GM18526 (cell line): ENCODE data around the gene PCDHGC4.

Source experiments
- POLR2A ChIP-seq: IDR thresholded peaks from 3 replicates; pipeline ENCODE4 v1.6.1; 2011; ENCODE audit not compliant: insufficient read length; ENCODE audit errors: extremely low read depth

PCDHGC4 gene

DNA sequence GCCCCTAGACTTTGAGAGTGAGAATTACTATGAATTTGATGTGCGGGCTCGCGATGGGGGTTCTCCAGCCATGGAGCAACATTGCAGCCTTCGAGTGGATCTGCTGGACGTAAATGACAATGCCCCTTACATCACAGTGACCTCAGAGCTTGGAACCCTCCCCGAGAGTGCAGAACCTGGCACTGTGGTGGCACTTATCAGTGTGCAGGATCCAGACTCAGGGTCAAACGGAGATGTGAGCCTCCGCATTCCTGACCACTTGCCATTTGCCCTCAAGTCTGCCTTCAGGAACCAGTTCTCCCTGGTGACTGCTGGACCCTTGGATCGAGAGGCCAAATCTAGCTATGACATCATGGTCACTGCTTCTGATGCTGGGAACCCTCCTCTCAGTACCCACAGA lies 1.3 kb downstream of the PCDHGC4 start:
- no peak for TF ChIP-seq POLR2A

DNA sequence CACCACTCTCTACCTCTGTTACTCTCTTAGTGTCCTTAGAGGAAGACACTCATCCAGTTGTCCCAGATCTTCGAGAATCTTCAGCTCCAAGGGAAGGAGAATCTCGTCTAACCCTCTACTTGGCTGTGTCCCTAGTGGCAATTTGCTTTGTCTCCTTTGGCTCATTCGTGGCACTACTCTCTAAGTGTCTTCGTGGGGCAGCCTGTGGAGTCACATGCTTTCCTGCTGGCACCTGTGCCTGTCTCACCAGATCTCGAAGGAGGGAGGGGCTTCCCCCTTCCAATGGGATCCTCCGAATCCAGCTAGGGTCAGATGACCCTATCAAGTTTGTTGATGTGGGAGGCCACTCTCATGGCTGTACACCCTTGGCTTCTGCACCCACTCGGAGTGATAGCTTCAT lies 2.3 kb downstream of the PCDHGC4 start:
- no peak for TF ChIP-seq POLR2A

DNA sequence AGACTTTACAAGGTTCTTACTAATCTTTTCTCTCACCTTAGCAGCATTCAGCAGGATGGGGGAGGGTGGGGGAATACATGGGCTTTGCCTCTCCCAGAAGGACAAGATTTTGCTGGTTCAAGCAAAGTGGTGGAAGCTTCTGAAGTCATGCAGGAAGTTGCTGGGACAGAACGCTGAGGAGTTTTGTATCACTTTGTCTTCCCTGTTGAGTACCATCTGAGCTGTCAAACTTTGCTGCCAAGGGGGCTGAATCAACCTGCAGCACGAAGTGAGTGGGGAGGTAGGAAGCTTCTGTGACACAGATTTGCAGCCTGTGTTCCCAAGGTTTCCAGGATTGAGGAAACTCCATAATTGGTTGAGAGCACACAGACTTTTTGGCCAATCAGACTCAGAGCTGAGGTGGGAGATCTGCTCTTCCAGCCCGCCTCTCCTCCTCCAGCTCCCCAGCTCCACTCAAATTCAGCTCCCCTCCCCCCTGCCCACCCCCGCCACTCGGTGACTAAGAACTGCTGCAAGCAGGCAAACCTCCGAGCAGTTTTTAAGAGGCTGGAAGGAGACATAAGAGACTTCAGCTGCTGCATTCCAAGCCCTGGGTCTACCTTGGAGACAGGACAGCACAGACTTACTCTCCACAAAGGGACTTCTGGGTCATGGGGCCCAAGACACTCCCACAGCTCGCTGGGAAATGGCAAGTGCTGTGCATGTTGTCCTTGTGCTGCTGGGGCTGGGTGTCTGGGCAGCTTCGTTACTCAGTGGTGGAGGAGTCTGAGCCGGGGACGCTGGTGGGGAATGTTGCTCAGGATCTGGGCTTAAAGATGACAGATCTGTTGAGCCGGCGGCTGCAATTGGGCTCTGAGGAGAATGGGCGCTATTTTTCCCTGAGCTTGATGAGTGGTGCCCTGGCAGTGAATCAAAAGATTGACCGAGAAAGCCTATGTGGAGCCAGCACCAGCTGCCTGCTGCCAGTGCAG lies 4.0 kb downstream of the PCDHGC4 start, which contains the start of gene PCDHGC5:
Gene PCDHGC5 (plus strand): TSS at position 491 of the 971 bp plus-strand sequence. CDS start 160 bp downstream, at position 651.
- no peak for TF ChIP-seq POLR2A

DNA sequence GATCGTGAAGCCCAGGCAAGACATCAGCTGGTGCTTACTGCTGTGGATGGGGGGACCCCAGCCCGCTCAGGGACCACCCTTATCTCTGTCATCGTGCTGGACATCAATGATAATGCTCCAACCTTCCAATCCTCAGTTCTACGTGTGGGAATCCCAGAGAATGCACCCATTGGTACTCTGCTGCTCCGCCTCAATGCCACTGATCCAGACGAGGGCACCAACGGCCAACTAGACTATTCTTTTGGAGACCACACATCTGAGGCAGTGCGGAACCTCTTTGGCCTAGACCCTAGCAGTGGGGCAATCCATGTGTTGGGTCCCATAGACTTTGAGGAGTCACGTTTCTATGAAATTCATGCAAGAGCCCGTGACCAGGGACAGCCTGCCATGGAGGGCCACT lies 5.0 kb downstream of the PCDHGC4 start:
- TF ChIP-seq POLR2A, result no peak

DNA sequence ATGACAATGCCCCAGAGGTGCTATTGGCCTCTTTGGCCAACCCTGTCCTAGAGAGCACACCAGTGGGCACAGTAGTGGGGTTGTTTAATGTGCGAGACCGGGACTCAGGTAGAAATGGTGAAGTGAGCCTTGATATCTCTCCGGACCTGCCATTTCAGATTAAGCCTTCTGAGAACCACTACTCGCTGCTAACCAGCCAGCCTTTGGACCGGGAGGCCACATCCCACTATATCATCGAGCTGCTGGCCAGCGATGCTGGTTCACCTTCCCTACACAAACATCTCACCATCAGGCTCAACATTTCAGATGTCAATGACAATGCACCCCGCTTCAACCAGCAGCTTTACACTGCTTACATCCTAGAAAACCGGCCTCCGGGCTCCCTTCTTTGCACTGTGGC lies 5.4 kb downstream of the PCDHGC4 start:
- no peak for TF ChIP-seq POLR2A

DNA sequence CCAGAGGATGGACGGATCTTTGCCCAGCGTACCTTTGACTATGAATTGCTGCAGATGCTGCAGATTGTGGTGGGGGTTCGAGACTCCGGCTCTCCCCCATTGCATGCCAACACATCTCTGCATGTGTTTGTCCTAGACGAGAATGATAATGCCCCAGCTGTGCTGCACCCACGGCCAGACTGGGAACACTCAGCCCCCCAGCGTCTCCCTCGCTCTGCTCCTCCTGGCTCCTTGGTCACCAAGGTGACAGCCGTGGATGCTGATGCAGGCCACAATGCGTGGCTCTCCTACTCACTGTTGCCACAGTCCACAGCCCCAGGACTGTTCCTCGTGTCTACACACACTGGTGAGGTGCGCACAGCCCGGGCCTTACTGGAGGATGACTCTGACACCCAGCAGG lies 5.9 kb downstream of the PCDHGC4 start:
- no peak for TF ChIP-seq POLR2A

DNA sequence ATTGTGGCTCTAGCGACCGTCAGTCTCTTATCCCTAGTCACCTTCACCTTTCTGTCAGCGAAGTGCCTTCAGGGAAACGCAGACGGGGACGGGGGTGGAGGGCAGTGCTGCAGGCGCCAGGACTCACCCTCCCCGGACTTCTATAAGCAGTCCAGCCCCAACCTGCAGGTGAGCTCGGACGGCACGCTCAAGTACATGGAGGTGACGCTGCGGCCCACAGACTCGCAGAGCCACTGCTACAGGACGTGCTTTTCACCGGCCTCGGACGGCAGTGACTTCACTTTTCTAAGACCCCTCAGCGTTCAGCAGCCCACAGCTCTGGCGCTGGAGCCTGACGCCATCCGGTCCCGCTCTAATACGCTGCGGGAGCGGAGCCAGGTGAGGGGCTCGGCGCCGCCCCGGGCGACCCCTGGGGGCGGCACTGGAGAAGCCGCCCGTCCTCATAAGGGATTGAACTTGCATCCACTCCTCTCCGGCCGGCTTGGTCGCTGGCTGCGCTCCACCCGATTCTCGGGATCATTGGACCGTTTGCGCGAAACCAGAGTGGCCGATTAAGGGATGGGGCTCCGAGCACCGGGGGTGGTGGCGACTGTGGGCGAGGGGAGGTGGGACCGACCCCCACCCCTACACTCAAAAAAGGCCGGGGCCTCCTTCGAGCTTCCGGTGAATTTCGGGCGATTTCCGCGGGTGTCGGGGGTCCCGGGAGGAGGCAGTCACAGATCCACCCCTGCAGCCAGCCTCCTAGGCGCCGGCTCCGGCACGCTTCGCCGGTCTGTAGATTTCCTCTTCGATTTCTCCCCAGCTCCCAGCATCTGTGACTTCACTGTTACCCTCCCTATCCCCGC lies 6.7 kb downstream of the PCDHGC4 start:
- TF ChIP-seq POLR2A, result no peak

DNA sequence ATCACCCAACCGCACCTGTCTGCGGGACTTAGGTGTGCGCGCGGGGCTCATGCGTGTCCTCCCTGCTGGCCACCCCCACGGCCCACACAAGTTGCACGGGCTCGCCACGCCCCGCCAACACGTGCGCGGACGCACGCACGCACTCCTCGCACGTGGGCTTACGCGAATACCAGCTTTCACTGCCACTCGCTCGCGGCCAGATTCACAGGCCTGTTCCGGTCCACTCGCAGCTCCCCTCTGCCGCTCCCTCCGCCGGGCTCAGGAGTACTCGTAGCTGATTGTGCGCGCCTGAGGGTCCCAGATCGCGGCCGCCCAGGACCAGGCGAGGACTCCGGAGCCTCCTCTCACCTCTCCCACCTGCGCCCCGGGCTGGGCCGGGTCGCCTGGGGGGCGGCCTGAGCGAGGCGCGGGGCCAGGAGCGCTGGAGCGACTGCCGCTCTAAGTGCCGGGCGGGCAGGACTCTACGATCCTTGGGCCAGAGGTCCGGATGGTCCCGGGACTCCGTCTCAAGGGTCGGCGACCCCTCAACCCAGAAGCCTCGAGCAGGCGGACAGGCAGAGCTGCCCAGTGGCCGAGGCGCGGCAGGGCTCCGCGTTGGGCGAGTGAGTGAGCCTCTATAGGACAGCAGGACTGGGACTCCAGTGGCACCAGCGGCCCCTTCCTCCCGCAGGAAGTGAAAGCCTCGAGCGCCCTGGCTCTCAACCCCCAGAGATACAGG lies 7.5 kb downstream of the PCDHGC4 start:
- TF ChIP-seq POLR2A, result no peak

DNA sequence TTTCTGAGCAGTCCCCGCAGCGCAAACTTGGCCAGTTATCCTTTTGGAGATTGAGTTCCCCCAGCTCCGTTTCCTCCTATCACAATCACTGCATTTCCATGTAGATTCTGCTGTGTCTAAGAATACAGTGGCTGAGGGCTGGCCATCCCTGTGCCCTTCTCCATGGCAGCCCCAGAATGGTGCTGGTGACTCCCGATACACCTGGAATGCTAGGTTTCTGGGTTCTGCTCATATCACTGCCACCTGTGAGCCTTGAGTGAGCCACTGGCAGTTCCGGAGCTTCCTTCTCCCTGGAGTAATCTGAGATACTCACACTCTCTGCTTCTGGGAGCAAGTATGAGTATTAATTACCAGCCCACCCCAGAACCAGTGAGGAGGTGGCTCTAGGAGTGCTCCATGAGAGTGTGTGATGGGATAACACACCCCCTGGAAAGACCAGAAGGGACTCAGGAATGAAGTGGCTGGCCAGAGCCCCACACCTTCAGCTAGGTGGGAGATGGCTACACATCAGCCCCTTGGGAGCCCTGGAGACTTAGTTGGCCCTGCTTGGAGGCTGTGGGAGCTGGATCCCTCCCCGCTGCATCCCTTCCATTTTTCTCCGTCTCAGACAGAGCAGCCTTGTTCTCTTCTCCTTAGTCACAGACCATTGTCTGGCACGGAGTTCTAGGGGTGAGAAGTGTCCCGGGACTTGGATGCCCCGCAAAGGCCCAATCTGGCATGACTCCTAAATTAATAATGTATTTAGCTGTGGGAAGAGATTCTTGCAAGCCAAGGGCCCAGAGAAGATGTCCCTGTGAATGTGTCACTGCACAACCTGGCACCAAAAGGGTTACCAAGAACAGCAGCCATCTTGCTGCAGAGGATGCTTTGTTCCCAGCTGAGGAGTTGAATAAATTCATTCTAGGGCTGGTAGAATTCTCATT lies 8.9 kb downstream of the PCDHGC4 start:
- no peak for TF ChIP-seq POLR2A

DNA sequence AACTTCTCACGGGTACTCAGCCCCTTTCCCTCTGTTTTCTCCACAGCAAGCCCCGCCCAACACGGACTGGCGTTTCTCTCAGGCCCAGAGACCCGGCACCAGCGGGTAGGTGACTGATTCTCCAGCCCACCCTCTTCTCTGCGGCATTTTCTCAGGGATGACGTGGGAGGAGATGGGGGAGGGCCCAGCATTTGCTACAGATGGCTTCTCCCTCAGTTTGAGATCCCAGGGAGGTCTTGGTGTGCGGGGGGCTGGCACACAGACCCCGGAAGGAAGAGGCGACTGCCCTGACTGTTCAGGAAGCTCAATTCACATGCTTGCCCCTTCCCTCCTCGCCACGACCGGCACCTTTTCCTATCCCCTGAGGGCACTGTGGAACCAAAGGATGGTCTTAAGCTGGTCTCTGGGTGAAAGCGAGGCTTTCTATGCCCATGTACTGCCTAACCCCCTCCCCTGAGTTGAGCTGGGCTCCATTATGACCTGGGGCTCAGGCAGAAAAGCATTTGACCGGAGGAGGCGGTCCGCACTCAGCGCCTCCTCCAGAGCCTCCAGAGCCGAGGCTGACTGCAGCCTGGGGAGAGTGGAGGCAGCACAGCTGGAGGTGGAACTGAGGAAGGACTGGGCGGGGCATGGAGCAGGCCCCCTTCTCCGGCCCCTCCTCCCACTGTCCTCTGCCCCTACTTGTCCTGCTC lies 10.1 kb downstream of the PCDHGC4 start:
- no peak for TF ChIP-seq POLR2A

DNA sequence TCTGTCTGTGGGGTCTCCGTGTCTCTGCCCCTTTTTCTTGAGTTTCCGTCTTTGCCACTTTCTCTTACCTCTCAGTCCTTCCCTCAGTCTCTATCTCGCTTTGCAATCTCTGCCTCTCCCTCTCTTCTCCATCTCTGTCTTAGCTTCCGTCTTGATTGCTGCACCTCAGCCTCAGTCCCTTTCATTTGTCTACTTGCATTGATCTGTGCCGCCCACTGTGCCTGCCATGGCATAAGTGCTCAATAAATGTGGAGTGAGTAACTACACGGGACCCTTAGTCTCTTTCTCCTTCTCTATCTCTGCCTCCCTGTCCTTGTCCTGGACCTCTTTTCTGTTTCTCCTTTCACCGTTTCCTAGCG lies 10.6 kb downstream of the PCDHGC4 start:
- no peak for TF ChIP-seq POLR2A

DNA sequence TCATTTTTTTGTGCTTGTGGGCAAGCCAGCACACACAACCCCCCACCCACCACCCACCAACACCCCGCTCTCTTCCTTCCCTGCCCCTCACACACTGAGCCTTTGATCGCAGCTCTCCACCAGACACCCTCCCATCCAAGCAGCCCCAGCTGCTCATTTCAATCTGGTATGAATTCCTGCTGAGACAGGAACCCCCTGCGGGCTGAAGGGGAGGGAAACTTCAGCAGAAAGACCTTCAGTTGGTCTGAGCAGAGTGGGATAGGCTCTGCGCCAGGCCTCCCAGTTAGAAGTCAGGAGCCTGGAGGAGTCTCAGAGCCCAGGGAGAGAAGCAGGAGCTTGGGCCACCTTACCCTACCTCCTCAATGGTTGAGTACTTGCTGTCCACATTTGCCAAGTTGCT lies 11.2 kb downstream of the PCDHGC4 start:
- TF ChIP-seq POLR2A, result no peak

DNA sequence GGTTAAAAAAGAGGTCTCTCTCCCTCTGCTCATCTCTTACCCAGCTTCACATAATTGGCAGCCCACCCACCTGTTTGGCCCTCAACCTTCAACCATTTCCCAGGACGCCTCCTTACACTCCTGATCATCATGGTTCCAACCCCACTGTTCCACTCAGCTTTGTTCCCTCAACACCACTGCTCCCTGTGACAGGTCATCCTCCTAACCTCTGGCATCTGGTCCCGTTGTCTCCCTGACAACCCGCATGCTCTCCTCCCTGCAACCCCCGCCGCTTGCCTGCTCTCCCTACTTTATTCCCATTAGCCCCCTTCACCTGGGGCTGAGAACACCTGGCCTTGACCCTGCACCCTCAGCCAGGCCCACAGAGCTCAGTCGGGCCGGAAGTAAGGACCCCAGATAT lies 16.9 kb downstream of the PCDHGC4 start:
- no peak for TF ChIP-seq POLR2A

DNA sequence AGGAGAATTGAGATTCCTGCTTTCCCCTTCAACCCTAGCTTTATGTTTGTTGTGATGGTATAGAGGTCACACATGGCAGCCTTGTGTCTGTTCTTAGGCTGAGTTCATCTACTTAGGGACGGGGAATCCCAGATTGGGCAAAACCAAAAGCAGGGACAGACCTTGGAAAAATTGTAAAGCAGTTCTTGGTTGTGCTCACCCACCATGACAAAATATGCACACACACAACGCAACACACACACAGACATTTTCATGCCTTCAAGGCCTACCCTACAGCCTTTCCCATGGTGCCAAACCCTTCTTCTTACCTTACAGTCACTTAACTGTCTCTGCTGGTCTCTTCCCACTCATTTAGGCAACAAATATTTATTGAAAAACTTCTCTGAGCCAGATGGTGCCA lies 18.9 kb downstream of the PCDHGC4 start:
- TF ChIP-seq POLR2A, result no peak
